Sciatic nerve (tissue), 1 donor: ENCODE measurements around the gene EXOSC7. TPM values are rescaled to one million over a fixed set of nuclear protein-coding genes. Genes with fewer than 3 reads are reported as not detected.

ENCODE experiments used
- total RNA-seq: library from RNA; stranded (reverse); fragmentation: NEBNext Ultra II Directional; extraction: Animal tissue kit (Norgen Biotek cat#: 25700); gene quantifications from one replicate; pipeline ENCODE4 v1.2.1, GENCODE V29; 2021
- donor health status: DM: no; HTN: no; CAD: no.

The EXOSC7 gene
- total RNA-seq, 1 donor from 2014 or later: 36.9 TPM

Other genes with a start within 250 kb of the EXOSC7 start
- 7.2 TPM for gene ZNF501, start 246.6 kb upstream of the EXOSC7 start, total RNA-seq
- 26.7 TPM for gene KIAA1143, start 214.6 kb upstream of the EXOSC7 start, total RNA-seq
- 0.53 TPM for gene KIF15, start 214.4 kb upstream of the EXOSC7 start, total RNA-seq
- gene TMEM42, start 114.3 kb upstream of the EXOSC7 start, total RNA-seq: 21.4 TPM
- not detected for gene TGM4, start 101.6 kb upstream of the EXOSC7 start, total RNA-seq
- 85.1 TPM for gene ZDHHC3, start 70 bp upstream of the EXOSC7 start, total RNA-seq
- gene CLEC3B, start 50.1 kb downstream of the EXOSC7 start, total RNA-seq: 105 TPM
- 1.8 TPM for gene CDCP1, start 170.1 kb downstream of the EXOSC7 start, total RNA-seq